Islet of Langerhans (tissue), 1 donor: ENCODE data around the gene RPRD1A.
A peak's percentile ranks its signal among the peaks of the same experiment; 100 is the strongest.
"Not testable (repeated sequence)": the region's sequence is repeated elsewhere in the genome, so short reads cannot be mapped to it uniquely, and the experiment has no call there.

Experiments used
- FAIRE-seq: peaks from one replicate; lab custom pipeline; 2011; peaks lifted over from hg19 to GRCh38; lab: Jason Lieb, UNC

The RPRD1A gene

DNA sequence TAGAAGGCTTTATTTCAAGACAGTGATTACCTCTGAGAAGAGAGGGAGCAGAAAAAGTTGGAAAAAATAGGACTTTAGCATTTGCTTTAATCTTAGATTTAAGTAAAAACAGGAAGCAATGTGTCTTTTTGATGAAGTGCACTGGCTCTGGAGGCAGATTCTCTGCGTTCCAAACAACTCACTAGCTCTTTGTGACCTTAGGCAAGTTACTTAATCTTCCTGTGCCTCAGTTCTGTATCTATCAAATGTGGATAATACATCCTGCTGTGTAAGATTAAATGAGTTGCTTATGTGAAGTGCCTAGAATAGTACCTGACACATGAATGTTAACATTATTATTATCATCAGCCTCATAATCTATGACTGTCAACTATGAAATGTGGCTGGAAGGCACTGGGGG, 42.3 kb downstream of the RPRD1A start:
- FAIRE-seq: no peak

DNA sequence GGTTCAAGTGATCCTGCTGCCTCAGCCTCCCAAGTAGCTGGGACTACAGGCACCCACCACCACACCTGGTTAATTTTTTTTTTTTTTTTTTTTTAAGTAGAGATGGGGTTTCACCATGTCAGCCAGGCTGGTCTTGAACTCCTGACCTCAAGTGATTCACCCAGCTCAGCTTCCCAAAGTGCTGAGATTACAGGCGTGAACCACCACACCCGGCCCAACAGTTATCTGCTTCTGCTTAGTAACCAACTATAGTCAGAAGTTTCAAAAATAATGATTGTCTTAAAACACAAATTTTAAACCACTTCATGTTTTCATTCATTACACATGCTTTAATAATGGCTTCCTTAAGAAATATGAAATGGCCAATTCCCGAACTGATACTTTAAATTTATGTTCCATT, 43.1 kb downstream of the RPRD1A start:
- FAIRE-seq: not testable (repeated sequence)

DNA sequence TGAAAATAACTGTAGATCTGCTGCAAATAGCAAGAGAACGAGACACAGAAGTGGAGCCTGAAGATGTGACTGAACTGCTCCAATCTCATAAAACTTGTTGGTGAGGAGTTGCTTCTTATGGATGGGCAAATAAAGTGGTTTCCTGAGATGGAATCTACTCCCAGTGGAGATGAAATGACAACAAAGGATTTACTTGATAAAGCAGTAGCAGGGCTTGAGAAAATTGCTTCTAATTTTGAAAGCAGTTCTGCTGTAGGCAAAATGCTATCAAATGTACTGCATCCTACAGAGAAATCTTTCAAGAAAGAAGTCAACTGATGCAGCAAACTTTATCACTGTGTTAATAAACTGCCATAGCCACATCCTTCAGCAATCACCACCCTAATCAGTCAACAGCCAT, 44.0 kb downstream of the RPRD1A start:
- no peak for FAIRE-seq

DNA sequence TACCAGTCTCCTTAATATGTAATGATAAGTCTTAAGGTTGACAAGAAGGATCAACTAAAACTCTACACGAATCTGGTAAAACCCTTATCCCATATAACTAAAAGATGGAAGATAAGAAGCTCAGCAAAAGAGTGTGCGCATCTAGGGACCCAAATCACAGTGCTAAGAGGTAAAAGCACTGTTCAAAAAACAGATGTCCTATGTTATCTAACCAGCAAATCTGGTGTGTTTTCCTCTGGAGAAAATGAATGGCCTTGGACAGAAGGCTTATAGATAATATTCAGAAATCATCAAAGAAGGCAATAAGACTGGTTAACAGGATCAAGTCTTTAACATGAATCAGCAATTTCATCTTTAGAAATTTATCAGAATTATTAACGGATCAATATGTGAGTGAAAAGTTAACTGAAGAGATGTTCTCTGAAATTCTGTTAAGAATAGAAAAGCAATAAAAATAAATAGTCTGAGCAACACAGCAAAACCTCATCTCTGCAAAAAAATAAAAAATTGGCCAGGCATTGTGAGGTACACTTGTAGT, 47.1 kb downstream of the RPRD1A start:
- FAIRE-seq: no peak

DNA sequence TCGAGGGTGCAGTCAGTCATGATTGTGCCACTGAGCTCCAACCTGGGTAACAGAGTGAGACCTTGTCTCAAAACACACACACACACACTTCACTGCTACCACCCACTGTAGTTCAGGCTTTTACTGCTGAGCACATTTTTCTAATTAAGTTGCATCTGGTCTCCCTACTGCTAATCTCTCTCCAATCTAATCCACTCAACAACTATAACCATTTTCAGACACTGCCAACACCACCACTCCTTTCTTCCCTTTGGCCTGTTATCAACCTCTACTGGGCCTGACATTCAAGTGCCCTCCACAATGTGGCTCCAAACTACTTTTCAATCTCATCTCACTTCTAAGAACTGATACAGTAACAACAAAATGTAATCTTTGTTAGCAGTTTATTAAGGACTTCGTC, 50.1 kb downstream of the RPRD1A start:
- FAIRE-seq: no peak

DNA sequence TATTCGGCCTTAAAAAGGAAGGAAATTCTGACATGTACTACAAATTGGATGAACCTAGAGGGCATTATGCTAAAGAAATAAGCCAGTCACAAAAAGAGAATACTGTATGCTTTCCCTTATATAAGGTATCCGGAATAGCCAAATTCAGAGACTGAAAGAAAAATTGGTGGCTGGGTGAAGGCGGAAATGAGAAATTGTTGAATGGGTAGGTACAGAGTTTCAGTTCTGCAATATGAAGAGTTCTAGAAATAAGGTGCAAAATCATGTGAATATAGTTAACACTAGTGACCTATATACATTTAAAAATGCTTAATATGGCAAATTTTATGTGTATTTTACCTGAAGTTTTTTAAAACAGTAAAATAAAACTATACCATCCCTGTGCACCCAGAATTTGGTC, 51.7 kb downstream of the RPRD1A start:
- no peak for FAIRE-seq

DNA sequence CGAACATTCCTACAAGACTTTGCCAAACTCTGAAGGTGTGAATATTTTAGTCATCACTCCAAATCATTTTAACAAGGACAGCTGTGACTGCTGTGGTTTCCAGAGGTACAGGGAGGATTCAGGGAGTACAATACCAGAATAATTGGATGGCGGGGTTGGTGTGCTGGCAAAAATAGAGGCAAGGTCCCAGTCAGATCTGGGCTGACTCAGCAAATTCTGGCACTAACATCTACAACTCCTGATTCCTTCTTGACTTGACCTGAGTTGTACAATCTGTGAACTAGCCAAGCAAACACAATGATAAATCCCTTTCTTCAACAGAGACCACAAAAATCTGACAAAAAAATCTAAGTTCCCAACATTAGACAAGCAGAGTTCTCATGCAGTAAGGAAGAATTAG, 54.5 kb downstream of the RPRD1A start:
- no peak for FAIRE-seq

DNA sequence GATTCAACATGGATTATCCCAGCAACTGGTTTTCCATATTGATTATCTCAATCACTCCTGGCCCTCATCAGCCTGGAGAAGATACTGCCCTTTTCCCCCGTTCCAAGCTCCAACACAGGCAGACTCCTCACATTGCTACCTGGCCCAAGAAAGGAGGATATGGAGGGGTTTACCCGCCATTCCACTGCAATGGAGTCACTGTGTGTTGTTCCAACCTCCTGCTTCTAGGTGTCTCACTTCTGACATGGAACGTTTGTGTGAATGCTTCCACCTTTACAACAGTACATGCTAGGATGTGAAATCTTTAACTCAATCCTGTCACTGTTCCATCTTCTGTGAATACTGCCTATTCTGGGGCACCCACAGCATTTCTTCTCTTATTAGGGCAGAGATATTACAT, 58.1 kb downstream of the RPRD1A start:
- no peak for FAIRE-seq

DNA sequence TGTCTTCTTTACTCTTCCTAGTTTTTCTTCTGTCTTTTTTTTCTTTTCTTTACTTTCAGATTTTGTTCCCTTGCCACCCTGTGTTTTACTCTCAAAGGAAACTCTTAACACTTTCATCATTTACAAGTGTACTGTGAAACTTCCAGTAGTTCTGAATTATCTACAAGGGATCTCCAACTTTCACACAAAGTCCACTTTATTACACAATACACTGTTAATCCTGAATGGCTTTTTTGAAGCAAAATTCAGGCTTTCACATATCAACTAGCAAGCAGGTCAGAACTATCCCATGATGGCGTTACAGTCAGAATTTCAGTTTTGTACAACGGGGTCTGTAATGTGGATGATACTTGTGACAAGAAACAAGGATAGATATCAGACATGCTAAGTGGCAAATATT, 60.4 kb downstream of the RPRD1A start:
- no peak for FAIRE-seq

DNA sequence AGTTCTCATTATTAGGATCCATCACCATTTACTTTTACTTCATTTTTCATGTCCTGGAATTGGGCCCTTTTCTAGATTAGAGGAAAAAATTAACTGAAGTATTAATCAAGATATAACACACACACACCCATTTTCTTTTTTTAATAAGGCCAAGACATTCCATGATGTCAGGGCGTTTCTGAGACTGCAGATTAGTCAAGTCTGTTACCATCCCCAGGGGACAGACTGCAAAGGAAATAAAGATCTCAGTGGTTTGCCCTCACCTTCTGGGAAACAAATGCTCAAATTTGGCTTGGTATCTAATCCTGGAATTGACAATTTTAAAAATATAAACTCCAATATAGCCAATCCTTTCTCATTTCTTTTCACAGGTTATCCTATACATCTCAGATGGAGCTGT, 67.4 kb downstream of the RPRD1A start:
- no peak for FAIRE-seq

DNA sequence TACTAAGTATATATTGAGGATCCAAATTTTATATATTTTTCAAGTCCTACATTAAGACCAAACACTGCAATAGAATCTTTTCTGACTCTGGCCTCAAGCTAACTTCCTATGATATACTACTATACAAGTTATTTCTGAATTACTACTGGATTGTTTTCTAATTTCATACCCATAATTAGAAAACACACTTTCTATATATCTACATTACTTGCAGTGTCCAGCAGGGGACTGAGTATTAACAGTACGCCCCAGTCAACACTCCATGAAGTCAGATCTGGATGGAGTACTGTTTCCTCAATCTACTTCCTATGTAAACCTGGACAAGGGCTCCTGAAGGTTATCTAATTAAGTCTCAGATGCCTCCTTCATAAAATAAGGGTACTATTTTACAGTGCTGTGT, 68.4 kb downstream of the RPRD1A start:
- no peak for FAIRE-seq

DNA sequence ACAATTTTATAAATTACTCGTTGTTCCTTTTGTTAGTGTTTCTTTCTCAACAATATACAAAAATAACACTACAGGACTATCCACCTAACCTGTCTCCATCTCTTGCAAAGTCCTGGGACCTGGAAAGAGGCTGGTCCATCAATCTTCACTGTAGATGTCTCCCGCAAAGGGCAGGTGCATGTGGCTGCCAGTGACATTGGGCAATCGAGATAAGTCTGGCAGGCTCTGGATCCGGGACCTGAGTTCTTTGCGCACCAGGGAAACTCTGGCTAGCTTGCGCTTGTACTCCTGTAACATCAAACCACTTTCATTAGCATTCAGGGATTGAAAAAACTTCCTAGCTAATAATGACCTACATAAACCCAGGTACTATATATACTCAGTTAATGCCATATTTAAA, 74.3 kb downstream of the RPRD1A start:
- no peak for FAIRE-seq

DNA sequence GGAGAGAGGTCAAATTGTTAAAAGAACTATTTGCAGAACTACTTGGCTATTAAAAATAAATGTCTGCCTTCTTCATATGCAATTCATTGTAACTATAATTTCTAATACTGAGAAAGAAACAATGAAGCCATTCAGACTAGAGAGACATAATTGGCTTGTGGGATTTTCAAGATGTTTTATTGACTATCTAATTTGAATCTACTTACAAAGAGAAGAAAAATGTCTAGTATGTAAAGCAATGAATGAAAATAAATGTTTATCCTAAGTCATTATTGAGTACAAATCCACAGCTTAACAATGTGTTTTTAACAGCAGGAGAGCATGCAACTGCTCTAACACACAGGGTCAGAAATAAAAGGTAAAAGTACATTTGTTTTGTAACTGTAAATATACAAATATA, 75.7 kb downstream of the RPRD1A start:
- FAIRE-seq: no peak

DNA sequence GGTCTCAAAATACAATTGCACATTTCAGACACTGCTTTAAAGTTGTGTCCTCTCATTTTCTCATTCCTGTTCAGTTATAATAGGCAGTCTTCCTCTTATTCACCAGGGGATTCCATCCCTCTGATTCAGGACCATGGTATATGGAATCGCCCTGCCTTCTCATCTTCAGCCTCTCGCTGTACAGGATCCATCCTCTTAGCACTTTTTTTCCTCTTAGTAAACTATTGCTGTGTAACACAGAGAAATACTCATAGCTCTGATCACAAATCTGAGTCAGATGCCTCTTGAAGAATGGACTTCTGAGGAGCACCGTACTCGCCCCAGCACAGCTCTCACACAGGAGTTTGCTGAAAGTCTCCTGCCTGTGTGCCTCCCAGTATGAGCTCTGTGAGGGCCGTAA, 83.5 kb downstream of the RPRD1A start:
- no peak for FAIRE-seq

DNA sequence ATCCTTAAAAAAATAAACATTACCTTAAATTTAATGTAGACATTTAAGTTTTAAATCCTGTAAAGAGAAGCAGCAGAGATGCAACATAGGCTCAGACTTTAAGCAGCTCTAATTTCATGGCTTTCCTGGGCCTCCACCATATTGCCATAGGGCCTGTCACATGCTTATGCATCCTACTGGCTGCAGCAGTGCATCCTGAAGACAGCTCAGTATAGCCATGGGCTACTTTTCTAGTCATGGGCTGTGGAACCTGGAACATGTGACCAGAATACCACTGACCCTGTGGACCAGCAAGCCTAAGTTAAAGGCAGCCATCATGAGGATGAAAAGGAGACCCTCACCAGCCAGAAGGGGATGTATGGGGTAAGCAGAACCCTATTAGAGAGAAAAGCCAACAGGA, 84.2 kb downstream of the RPRD1A start:
- no peak for FAIRE-seq

DNA sequence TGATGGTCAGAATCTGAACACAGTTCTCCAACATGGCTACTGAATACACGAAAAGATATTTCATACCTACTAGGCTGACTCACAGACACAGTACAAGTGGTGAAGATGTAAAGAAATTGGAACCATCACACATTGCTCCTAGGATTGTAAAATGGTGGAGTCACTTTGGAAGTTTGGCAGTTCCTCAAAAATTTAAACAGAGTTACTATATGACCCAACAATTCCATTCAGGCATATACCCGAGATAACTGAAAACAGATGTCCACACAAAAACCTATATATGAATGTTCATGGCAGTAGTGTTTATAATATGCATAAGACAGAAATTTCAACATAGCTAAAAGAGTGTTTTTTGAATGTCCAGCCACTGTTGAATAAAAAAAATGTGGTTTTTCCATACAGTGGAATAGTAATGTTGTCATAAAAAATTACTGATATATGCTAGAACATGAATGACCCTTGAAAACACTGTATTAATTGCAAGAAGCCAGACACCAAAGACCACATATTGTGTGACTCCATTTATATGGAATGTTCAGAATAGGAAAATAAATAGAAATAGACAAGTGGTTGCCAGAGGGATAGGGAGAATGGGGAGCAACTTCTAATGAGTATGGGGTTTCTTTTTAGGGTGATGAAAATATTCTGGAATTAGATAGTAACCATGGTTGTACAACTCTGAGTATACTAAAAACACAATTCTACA, 84.8 kb downstream of the RPRD1A start:
- no peak for FAIRE-seq

DNA sequence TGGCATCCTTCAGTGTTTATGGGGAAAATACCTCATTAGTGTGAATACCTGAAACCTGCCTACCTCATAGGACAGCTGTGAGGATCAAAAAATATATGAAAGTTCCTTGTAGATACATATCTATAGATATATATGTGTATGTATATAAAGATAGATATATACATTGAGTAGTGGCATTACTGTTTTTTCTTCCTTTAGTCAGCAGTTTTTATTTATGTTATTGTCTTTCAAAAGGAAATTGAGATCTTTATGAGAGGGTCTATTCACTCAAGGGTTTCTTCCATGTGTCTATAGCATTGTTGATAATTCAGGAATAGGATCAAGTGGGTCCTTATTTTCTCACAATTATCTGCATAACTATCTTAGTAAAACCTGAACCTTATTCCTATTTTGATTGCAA, 88.2 kb downstream of the RPRD1A start:
- no peak for FAIRE-seq

DNA sequence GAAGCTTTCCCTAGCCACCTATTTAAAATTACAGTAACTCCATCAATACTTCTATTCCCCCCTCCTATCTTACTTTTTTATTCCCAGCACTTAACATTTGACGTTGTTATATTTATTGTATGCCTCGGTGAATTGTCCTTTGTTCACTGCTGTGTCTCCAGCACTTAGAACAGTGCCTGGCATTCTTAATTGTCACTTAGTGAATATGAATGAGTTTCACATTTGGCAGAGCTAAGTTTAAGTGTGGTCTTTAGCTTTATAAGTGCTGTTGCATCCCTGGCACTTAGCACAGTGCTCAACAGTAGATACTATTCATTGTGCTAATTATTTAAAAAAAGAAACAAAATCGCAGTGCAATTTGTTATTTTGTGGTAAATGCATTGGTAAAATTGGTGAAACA, 93.2 kb downstream of the RPRD1A start:
- FAIRE-seq: no peak

DNA sequence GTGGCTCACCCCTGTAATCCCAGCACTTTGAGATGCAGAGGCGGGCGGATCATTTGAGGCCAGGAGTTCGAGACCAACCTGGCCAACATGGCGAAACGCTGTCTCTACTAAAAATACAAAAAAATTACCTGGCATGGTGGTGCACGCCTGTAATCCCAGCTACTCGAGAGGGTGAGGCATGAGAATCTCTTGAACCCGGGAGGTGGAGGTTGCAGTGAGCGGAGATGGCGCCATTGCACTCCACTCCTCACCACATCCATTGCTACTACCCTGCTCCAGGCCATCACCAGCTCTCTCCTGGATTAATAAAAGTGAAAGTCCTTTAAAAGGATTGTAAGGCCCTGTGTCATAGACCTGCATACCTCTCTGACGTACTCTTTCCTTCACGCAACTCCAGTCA, 93.7 kb downstream of the RPRD1A start:
- no peak for FAIRE-seq

DNA sequence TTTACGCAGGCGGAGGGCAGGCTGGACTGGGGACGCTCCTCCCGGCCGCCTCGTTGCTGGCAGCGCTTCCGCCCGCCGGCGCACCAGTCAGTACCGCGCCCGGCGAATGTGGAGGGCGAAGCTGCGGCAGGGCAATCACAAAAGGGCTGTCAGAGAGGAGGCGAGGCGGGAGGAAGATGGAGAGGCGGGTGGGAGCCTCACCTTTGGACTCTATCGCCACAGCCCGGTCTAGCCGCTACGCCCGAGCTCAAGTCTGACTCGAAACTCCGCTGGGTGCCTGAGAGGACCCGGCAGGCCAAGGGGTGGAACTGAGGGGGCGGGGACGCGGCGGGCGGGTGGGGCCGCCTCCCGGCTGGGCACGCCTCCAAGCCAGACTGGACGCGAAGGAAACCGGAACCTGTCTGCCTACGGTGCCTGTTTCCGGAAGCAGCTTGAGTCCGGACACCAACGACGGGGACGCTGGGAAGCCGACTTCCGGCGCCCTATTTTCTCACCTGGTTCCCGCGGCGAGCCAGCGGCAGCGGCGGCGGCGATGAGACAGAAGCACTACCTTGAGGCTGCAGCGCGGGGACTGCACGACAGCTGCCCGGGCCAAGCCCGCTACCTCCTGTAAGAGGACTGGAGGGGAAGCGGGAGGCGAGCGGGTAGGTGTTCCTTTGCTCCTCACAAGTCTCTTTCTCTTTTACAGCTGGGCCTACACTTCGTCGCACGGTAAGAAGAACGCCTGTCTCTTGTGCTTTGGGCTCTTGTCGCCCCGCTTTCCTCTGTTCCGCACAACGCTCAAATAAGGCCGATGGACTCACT, 95.0 kb downstream of the RPRD1A start, which contains the start of gene RMP24:
RMP24 (plus strand) TSS at position 483 of the 804 bp plus-strand sequence.
- FAIRE-seq: no peak

DNA sequence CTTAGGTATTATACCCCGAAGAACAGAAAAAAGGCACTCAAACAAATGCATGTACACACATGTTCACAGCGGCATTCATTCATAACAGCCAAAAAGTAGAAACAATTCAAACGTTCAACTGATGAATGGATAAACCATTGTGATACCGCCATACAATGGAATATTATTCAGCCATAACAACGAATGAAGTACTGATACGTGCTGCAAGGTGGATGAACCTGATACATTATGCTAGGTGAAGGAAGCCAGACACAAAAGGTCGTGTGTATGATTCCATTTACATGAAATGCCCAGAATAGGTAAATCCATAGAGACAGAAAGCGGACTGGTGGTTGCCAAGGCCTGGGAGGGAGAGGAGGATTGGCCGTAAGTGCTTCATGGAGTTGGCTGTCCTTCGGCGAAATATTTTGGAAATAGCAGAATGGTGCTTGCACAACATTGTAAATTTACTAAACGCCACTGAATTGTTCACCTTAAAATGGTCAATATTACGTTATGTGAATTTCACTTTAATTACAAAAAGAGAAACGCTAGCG, 95.6 kb downstream of the RPRD1A start:
- FAIRE-seq: peak; percentile 38

DNA sequence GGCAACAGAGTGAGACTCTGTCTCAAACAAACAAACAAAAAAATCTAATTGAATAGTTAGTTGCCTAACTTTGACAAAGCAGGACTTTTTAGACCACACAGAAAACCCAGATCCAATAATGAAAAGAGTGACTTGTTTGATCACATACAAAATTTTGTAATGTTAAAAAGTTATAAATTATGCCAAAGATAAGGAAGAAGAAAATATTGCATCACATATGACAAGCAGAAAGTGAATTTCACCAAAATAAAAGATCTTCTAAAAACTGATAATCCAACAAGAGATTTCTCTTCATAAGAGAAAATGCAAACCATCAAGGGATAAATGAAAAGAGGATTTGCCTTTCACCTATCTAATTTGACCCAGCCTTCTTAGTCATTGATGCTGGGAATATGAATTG, 97.7 kb downstream of the RPRD1A start:
- no peak for FAIRE-seq

DNA sequence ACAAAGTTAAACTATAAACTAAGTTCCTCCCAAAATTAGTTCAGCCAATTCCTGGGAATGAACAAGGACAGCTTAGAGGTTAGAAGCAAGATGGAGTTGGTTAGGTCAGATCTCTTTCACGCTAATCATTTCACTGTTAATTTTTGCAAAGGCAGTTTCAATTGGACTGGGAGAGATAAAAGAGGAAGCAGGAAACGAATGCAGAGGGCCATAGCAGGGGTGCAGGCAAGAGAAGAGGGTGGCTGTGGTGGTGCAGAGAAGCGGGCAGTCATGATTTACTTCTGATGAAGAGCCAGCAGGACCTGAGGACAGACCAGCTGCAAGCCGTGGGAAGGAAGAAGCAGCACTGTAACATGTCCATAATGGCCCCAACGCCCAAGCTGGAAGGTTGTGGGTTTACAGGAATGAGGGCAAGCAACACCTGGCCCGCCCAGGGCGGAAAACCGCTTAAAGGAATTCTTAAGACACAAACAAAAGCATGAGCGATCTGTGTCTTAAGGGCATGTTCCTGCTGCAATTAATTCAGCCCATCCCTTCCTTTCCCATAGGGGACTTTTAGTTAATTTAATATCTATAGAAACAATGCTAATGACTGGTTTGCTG, 99.0 kb downstream of the RPRD1A start:
- FAIRE-seq: no peak
